DMS153 treated with DMSO at 0.1 percent for 48 hours (cell line): ENCODE results near the gene DLGAP1.

Source experiments
- DNase-seq: peaks from one replicate; lab custom pipeline; 2025; ENCODE audit not compliant: unreplicated experiment; lab: John Stamatoyannopoulos, UW

Gene DLGAP1

GRCh38 chr18:3793111-3793510, 662.0 kb downstream of the DLGAP1 start:
- DNase-seq = no peak

GRCh38 chr18:3792711-3793110, 662.4 kb downstream of the DLGAP1 start:
- no peak for DNase-seq

DNA sequence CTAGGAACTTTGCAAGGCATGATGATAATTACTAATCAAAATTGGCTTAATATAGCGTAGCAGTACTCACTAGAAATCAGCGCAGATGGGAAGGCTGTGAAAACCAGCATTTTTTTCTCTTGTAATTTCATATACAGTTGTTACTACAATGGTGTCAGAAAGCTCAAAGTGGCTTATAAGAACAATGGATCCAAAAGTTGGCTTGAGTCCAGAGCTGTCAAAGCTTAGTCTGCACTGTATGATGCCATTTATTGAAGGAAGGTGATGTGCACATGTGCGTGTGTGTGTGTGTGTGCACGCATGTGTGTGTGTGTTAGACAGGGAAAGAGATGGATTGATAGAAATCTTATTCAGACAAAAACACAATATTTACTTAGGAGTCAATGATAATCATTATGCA, 663.9 kb downstream of the DLGAP1 start:
- DNase-seq = no peak

DNA sequence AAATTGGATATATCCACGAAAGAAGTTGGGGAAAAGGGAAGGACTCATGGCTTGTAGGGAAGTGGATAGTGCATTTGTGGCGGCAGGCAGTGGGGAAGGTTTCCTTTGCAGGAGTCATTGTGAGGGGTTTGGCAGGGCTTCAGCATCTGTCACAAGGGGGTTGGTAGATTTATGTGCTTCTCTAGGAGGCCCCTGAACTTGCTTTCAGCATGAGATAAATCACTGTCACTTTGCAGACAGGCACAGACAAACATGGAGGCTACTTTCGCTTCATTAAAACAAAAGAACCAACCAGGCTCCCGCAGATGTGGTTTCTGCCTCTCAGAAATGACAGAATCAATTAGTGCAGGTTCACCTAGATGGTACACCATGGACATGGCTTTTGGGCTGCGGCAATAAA, 664.4 kb downstream of the DLGAP1 start:
- no peak for DNase-seq

- DNase-seq = no peak
These were observed 665.6 kb downstream of the DLGAP1 start for GRCh38 chr18:3789525-3789924.

DNA sequence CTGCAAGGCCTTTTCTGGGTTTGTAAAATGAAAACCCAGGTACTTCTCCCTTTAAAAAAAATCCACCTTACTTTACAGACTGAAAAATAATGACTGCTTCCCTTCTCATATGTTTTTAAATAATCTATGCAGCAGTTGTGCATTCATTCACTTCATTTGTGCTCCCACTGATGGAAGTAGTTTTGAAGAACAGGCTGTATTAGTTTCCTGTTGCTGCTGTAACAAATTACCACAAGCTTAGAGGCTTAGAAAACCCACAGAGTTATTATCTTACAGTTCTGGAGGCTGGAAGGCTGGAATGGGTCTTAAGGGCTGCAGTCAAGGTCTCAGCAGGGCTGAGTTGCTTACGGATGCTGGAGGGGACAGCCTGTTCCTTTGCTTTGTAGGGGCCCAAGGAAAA, 670.2 kb downstream of the DLGAP1 start:
- DNase-seq = no peak

- no peak for DNase-seq
These were observed 672.2 kb downstream of the DLGAP1 start for GRCh38 chr18:3782901-3783300.

GRCh38 chr18:3777719-3778118, 677.4 kb downstream of the DLGAP1 start:
- no peak for DNase-seq

DNA sequence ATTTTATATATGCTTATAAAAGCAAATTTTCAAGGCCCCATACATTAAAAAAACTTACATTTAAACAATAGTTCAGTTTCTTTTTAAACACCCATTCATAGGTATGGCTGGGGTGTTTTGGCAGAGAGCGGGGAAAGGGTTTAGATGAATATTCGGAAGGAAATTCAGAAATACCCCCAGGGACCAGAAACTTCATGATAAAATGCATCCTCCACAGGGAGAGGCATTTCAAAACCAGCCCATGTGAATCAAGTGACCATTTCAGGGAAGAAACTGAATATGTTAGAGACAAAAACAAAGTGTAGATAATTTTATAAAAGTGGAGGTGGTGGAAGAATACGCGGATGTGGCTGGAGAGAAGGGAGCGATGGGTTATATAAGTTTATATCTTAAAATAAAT, 678.0 kb downstream of the DLGAP1 start:
- DNase-seq = no peak

DNA sequence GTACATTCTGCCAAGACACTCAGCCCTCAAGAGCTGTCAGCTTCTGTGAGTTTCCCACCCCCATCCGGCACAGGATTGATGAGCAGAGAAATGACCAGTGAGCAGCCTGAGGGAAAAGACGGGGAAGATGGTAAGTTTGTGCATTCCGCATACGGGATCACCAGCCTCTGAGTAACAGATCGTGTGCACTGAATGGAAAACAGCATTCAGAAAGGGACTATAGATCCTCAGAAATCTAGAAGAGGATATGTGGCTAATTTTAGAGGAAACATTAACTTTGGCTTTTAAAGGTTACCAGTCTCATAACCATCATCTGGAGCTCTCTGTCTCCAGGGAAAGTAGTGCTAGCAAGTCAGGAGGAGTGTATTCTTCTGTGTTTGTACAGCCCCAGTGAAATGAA, 679.1 kb downstream of the DLGAP1 start:
- DNase-seq = no peak

GRCh38 chr18:3773303-3773702, 681.8 kb downstream of the DLGAP1 start:
- DNase-seq = no peak

GRCh38 chr18:3771121-3771971, 683.8 kb downstream of the DLGAP1 start:
- DNase-seq = peak; percentile 16

GRCh38 chr18:3761266-3761665, 693.8 kb downstream of the DLGAP1 start:
- DNase-seq = no peak

- DNase-seq = no peak
These were observed 694.4 kb downstream of the DLGAP1 start for GRCh38 chr18:3760741-3761140.

DNA sequence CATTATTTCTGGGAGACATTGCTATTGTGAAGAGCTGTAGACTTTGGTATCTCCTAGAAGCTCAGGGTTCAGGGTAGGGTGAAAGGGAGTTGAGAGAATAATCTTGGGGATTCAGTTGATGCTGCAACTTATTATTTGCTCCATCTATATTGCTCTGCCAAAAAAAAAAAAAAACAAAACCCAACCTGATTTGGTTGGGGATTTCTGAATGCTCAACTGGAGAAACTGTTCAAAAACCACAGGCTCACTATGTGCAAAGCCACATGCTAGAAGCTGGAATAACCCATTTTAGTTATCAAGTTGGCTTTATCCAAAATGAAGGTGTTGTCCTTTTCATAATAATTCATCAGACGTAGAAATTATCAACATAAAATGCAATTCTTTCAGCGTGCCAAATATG, 696.0 kb downstream of the DLGAP1 start:
- no peak for DNase-seq

GRCh38 chr18:3758531-3758930, 696.6 kb downstream of the DLGAP1 start:
- DNase-seq = no peak

DNA sequence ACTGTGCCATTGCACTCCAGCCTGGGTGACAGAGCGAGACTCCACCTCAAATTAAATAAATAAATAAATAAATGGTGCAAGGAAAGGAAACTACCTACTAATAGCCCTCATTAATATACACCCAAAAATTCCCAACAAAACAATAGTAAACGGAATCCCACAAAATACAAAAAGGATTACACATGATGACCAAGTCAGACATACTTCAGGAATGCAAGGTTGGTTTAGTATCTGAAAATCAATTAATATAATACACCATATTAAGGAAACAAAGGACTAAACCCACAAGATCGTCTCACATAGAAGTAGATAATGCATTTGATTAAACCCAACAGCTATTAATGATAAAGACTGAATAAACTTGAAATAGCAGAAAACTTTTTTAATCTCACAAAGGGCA, 697.7 kb downstream of the DLGAP1 start:
- no peak for DNase-seq

DNA sequence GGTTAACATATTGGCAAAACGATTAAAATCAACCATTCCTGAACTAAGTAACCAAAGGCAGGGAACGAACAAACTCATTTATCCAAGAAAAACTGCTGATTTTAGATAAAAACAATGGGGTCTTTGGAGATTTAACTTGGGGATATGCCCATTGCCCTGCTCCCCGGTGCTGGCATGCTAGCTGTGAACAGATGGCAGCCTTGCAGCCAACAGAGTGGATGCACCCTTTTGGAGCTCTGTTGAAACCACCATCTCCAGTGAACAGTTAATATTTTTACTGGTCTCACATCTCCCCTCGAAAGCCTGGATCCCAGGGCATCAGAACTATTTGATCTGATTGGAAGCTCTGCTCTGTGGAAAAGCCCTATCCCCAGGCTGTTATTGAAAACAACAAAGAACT, 702.0 kb downstream of the DLGAP1 start:
- no peak for DNase-seq

GRCh38 chr18:3748086-3748485, 707.0 kb downstream of the DLGAP1 start:
- no peak for DNase-seq

DNA sequence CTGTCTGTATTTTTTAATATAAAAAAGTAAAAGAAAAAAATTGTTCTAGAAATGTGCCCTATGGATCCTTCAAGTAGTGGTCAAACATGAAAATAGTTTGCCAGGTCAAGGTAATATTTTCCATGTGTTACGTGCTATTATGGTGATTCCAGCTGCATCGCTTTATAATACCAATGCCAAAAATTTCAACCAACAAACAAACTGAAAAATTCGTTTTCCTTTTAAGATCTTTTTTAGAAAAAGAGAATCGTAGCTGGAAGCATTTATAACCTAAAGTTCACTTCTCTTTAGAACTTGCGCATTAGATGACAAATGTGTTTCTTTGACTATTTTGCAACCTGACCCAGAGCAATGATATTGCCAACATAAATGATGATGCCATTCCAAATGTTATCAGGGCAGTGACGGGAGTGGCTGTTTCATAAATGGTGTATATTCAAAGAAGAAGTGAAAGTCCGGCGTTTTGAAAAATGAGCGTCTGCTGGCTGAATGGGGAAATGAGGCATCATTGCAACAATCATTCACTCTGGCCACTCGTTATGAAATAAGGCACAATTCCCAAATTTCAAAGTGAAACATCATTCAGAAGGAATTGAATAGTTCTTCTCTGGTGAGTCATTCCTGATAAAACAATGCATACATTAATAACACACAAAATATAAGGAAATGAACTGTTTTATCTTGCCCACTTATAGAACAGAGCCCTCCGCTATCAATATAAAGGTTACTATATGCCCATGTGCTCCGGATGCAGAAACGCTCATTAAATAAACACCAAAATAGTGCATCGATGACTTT, 707.7 kb downstream of the DLGAP1 start:
- DNase-seq = no peak

DNA sequence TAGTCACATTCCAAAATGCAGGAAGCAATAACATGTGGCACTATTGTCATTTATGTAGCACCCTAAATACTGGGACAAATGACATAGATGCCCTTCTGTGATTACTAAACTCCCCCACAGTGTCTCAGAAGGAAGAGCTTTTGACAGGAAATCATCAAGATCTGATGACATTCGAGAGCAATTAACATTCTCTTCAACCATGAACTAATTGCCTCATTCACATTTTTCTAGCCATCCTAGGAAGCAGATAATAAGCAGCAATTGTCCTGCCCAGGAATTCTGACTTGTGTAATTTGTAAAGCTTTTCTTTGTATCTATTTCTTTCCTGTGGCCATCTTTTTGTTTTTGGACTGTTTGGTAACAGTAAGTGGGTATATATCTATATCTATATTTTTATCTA, 712.6 kb downstream of the DLGAP1 start:
- DNase-seq = no peak

- DNase-seq = no peak
These were observed 713.8 kb downstream of the DLGAP1 start for GRCh38 chr18:3741333-3741732.
